GM12878 (cell line): Measurements from ENCODE around the gene DDC. TPM values are rescaled to one million over a fixed set of nuclear protein-coding genes. Genes with fewer than 3 reads are reported as not detected.

ENCODE experiments used
- ESRRA ChIP-seq: IDR thresholded peaks from 2 replicates; pipeline ENCODE4 v1.6.1; 2012; ENCODE audit warnings: mild to moderate bottlenecking, low read length, improper control_type of control experiment
- HCFC1 ChIP-seq: fragments of 150-350 bp; IDR thresholded peaks from 2 replicates; pipeline ENCODE4 v1.6.1; 2014; ENCODE audit warnings: low read length
- IRF3 ChIP-seq: fragments of 450-650 bp; IDR thresholded peaks from 2 replicates; pipeline ENCODE4 v1.6.1; 2014; ENCODE audit warnings: mild to moderate bottlenecking
- JUND ChIP-seq: IDR thresholded peaks from 2 replicates; pipeline ENCODE4 v1.6.1; 2012; ENCODE audit warnings: low read depth, mild to moderate bottlenecking, low read length, improper control_type of control experiment, moderate library complexity
- MEF2A ChIP-seq: IDR thresholded peaks from 2 replicates; pipeline ENCODE4 v1.6.1; 2011; ENCODE audit warnings: low read depth, mild to moderate bottlenecking, low read length, moderate library complexity; ENCODE audit not compliant: insufficient read depth
- MYC ChIP-seq: IDR thresholded peaks from 2 replicates; pipeline ENCODE4 v1.6.1; 2011; ENCODE audit warnings: mild to moderate bottlenecking, low read length, moderate library complexity, inconsistent platforms; ENCODE audit not compliant: insufficient read depth, insufficient replicate concordance, insufficient read length, severe bottlenecking
- NFXL1 ChIP-seq: fragments of 450-650 bp; IDR thresholded peaks from 2 replicates; pipeline ENCODE4 v1.6.1; 2017; ENCODE audit warnings: antibody characterized with exemption, mild to moderate bottlenecking, borderline replicate concordance
- RB1 ChIP-seq: fragments of 450-650 bp; formaldehyde crosslinking; IDR thresholded peaks from 2 replicates; pipeline ENCODE4 v1.6.1; 2017; ENCODE audit warnings: mild to moderate bottlenecking, borderline replicate concordance
- SP1 ChIP-seq: IDR thresholded peaks from one replicate; pipeline ENCODE4 v1.6.1; 2011; ENCODE audit warnings: low read depth, low read length
- polyA plus RNA-seq, 11 experiments: library from polyadenylated mRNA; depleted of rRNA in 4 of 11; unstranded in 6 of 11; stranded (reverse) in 5 of 11; fragments of >200 nt; fragmentation: Nextera tagmentation in 4 of 11; fragmentation: Illumina TruSeq in 1 of 11; extraction: Ambion mirVana in 4 of 11; extraction: Trizol in 1 of 11; gene quantifications; 1 replicate in 1 of 11; 2 replicates in 10 of 11; pipeline versions ENCODE4 v1.2.1 to v1.2.3, GENCODE V29; 2011 to 2016; ENCODE audit warnings: inconsistent platforms in 2 of 11, missing spikeins in 2 of 11, low read depth in 1 of 11
- total RNA-seq, 4 experiments: library from RNA; depleted of rRNA in 3 of 4; stranded (reverse); fragments of >200 nt in 3 of 4; fragmentation: Illumina TruSeq in 1 of 4; extraction: Trizol in 1 of 4; gene quantifications; 2 replicates each; pipeline versions ENCODE4 v1.2.1 to v1.2.3, GENCODE V29; 2013 to 2021
- TF ChIP-seq, protein P1 (sequence below): fragments of 450-650 bp; IDR thresholded peaks from 2 replicates; pipeline ENCODE4 v1.6.1; 2016; ENCODE audit warnings: mild to moderate bottlenecking, moderate library complexity, borderline replicate concordance

The DDC gene
- total and polyA plus RNA-seq, 10 of the 15 experiments (the other 5 are each of a cell fraction or from before 2014, with no cell fraction given): not detected

DNA sequence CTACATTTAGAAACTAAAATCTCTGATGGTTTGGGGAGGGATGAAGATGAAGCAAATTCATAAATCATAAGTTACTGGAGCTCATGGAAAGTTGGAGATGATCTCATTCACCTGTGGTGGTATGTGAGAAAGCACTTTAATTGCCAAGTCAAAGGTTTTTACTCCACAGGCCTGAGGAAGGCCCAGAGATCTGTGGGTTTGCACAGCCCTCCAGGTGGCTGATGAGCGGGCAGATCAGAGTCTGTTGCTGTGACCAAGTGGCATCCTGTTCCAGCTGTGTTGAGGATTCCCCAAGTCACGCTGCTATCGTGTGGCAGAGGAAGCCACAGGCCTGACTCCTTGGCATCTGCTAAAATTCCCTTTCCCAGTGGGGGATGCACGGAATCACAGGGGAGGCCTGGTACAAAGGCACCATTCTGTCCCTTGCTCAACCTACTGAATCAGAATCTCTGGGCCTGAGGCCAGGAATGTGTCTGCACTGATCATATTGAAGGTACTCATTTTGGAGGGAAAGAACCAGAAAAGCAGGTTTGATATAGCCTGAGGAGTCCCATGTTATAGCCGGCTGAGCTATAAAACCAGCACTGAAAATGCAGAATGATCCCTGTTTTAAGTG is 19.7 kb upstream of the DDC start (continued):
- no peak for TF ChIP-seq IRF3
- no peak for TF ChIP-seq JUND
- no peak for TF ChIP-seq NFXL1
- no peak for TF ChIP-seq RB1
- TF ChIP-seq HCFC1: no peak
- TF ChIP-seq ESRRA: no peak
- no peak for TF ChIP-seq MEF2A
- no peak for TF ChIP-seq SP1
- no peak for TF ChIP-seq MYC
- TF ChIP-seq, protein P1, sequence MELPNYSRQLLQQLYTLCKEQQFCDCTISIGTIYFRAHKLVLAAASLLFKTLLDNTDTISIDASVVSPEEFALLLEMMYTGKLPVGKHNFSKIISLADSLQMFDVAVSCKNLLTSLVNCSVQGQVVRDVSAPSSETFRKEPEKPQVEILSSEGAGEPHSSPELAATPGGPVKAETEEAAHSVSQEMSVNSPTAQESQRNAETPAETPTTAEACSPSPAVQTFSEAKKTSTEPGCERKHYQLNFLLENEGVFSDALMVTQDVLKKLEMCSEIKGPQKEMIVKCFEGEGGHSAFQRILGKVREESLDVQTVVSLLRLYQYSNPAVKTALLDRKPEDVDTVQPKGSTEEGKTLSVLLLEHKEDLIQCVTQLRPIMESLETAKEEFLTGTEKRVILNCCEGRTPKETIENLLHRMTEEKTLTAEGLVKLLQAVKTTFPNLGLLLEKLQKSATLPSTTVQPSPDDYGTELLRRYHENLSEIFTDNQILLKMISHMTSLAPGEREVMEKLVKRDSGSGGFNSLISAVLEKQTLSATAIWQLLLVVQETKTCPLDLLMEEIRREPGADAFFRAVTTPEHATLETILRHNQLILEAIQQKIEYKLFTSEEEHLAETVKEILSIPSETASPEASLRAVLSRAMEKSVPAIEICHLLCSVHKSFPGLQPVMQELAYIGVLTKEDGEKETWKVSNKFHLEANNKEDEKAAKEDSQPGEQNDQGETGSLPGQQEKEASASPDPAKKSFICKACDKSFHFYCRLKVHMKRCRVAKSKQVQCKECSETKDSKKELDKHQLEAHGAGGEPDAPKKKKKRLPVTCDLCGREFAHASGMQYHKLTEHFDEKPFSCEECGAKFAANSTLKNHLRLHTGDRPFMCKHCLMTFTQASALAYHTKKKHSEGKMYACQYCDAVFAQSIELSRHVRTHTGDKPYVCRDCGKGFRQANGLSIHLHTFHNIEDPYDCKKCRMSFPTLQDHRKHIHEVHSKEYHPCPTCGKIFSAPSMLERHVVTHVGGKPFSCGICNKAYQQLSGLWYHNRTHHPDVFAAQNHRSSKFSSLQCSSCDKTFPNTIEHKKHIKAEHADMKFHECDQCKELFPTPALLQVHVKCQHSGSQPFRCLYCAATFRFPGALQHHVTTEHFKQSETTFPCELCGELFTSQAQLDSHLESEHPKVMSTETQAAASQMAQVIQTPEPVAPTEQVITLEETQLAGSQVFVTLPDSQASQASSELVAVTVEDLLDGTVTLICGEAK: no peak
